ENCODE measurements around the gene KLHDC10. TPM values are rescaled to one million over a fixed set of nuclear protein-coding genes. Genes with fewer than 3 reads are reported as not detected.
"Not testable (repeated sequence)": the region's sequence is repeated elsewhere in the genome, so short reads cannot be mapped to it uniquely, and the experiment has no call there.

KLHDC10 gene
- total RNA-seq, 1 experiment from 2014 or later = 17.8 TPM

DNA sequence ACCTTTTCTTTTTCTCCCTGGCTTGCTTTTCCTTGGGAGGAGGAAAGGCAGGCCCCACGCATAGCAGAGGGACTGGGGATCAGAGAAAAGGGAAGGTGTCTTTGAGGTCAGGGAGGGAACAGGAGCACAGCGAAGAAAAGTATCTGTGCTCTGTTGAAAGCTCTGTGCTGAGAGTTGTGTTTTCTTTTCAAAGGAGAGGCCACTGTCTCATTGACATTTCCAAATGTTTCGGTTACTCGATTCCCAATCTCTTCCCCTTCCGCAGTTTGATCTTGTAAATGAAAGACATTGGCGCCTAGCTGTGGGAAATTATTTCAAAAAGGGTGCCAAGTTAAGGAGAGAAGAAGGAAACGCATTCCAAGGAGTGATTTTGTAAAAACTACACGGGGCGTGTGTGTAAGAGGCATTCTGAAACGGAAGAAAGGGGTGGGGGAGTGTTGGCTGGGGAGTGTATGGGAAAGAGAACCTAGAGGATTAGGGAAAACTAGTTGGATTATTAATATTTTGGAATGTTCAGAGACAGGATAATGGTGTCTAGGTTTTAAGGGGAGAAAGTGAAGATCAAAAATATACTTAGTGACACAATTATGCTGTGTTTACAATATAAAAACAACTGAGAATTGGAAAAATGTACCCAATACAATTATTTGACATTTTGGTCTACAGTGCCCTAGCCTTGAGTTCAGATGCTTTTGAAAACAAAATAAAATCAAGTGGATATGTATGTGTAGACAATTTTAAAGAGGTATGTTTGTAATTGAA lies 708 bp downstream of the KLHDC10 start:
- DNase-seq (ENCODE audit: low read depth) = no peak
- in situ Hi-C loops (cut with HindIII; ENCODE audit: low pct_unique_long_range_greater_than_20kb, low sequenced_read_pairs) = no loop called here

DNA sequence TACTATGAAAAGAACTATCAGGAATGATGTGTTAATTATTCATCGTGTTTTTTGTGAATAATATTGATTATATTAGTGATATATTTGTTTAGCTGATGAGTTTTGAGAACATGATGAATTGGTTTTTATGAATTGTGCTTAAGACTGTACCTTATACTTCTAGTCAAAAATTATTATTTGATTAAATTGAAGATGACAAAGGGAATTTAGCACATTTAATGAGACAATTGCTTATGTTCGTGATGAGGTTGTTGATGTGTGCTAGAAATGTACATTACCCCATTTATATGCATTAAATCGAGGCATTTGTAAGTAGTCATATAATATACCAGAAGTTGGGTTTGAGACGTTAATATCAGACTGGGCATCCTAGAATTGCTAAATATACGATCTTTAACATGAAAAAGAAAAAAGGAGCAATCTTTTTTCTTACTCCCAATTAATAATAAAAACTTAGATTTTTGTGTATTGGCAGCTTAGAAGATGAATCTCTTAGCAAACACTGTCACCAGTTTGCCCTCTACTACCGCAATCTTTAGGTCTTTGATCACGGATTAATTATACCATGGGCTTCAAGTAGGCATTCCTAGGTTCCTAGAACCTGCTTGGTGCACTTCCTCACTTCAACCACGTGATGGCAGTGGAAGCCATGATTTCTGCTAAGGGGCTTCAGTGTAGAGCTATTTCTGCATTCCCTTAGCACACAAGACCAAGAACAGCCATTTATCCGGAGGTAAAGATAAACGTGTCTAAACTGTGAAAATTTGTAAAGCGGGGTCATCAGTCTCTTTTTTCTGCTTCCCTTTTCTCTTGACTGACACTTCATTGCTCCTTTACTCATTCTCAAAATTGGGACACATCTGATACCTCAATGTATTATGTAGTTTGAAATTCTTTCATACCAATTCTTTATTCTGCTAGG lies 1.6 kb downstream of the KLHDC10 start:
- peak; percentile 66 for DNase-seq (ENCODE audit: low read depth)
- in situ Hi-C loops (cut with HindIII; ENCODE audit: low pct_unique_long_range_greater_than_20kb, low sequenced_read_pairs) = no loop called here

GRCh38 chr7:130079846-130080394 lies 9.6 kb downstream of the KLHDC10 start:
- in situ Hi-C loops (cut with HindIII; ENCODE audit: low pct_unique_long_range_greater_than_20kb, low sequenced_read_pairs) = no loop called here
- no peak for DNase-seq (ENCODE audit: low read depth)

DNA sequence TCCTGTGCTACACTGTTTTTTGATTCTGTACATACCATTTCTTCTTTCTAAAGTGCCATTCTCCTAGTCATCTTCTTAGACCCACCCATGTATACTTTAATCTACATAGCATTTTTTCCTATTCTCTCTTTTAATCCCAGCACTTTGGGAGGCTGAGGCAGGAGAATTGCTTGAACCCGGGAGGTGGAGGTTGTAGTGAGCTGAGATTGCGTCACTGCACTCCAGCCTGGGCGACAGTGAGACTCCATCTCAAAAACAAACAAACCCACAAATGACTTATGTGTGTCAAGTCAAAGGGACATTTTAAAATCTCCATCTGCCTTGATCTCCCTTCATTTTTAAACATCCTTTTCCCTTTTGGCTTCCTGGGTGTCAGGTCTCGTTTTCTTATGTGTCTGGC lies 13.2 kb downstream of the KLHDC10 start:
- DNase-seq (ENCODE audit: low read depth); in situ Hi-C loops (cut with HindIII; ENCODE audit: low pct_unique_long_range_greater_than_20kb, low sequenced_read_pairs): not testable (repeated sequence)

- DNase-seq (ENCODE audit: low read depth) = no peak
- in situ Hi-C loops (cut with HindIII; ENCODE audit: low pct_unique_long_range_greater_than_20kb, low sequenced_read_pairs) = no loop called here
These were observed 13.9 kb downstream of the KLHDC10 start for GRCh38 chr7:130084037-130084875.

- in situ Hi-C loops (cut with HindIII; ENCODE audit: low pct_unique_long_range_greater_than_20kb, low sequenced_read_pairs); DNase-seq (ENCODE audit: low read depth): not testable (repeated sequence)
These were observed 14.9 kb downstream of the KLHDC10 start for GRCh38 chr7:130085235-130085634.

- no peak for DNase-seq (ENCODE audit: low read depth)
- in situ Hi-C loops (cut with HindIII; ENCODE audit: low pct_unique_long_range_greater_than_20kb, low sequenced_read_pairs) = no loop called here
These were observed 16.6 kb downstream of the KLHDC10 start for GRCh38 chr7:130086938-130087337.

DNA sequence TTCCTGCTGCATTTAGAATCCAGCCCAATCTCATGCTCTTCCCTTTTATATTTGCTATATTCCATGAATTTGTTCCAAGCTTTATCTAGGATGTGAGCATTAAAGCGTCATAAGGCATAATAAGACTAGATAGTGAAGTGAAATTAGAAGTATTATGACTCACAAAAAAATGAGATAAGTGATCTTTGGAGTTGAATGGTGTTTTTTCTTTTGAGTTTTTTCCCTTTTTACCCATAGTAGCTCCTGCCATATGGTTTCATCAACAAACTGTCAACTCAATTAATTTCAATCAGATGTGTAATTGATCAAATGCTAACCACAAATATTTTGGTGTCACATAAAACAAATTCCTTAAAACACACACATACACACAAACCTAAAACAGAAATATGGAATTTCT lies 17.0 kb downstream of the KLHDC10 start:
- no peak for DNase-seq (ENCODE audit: low read depth)
- in situ Hi-C loops (cut with HindIII; ENCODE audit: low pct_unique_long_range_greater_than_20kb, low sequenced_read_pairs) = no loop called here

- in situ Hi-C loops (cut with HindIII; ENCODE audit: low pct_unique_long_range_greater_than_20kb, low sequenced_read_pairs) = no loop called here
- no peak for DNase-seq (ENCODE audit: low read depth)
These were observed 20.6 kb downstream of the KLHDC10 start for GRCh38 chr7:130090745-130091532.

DNA sequence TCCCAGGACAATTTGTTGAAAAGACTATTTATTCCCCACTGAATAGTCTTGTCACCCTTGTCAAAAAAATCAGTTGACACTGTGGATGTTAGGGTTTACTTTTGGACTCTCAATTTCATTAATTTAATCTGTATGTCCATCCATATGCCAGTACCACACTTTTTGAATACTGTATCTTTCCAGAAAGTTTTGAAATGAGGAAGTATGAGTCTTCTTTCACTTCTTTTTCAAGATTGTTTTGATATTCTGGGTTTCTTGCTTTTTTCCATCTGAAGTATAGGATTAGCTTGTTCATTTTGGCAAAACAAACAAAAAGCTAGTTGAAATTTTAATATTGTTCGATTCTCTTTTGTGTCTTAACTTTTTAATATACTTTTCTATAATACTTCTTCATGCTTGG lies 21.7 kb downstream of the KLHDC10 start:
- in situ Hi-C loops (cut with HindIII; ENCODE audit: low pct_unique_long_range_greater_than_20kb, low sequenced_read_pairs) = no loop called here
- DNase-seq (ENCODE audit: low read depth) = no peak

DNA sequence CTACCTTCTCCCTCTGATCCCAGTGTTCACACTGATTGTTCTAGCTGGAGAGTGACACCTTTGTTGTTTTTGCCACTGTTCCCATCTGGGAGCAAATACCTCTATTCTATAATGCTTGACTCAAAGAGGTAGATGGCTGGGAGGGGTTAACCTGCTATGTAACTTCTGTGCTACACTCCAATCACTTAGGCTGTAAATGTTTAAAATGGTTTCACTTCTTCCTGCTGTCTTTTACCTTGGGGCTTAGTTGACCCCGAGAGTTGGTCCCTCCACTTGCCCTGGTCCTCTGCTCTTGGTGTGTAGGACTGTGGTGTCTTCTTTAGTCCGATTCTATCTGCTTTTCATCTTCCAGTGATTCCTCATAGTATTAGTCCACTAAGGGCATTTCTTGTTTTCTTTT lies 22.3 kb downstream of the KLHDC10 start:
- in situ Hi-C loops (cut with HindIII; ENCODE audit: low pct_unique_long_range_greater_than_20kb, low sequenced_read_pairs) = no loop called here
- DNase-seq (ENCODE audit: low read depth) = no peak

GRCh38 chr7:130095812-130096211 lies 25.5 kb downstream of the KLHDC10 start:
- no peak for DNase-seq (ENCODE audit: low read depth)
- in situ Hi-C loops (cut with HindIII; ENCODE audit: low pct_unique_long_range_greater_than_20kb, low sequenced_read_pairs) = no loop called here

GRCh38 chr7:130096243-130096827 lies 26.0 kb downstream of the KLHDC10 start:
- in situ Hi-C loops (cut with HindIII; ENCODE audit: low pct_unique_long_range_greater_than_20kb, low sequenced_read_pairs) = no loop called here
- DNase-seq (ENCODE audit: low read depth) = no peak

DNA sequence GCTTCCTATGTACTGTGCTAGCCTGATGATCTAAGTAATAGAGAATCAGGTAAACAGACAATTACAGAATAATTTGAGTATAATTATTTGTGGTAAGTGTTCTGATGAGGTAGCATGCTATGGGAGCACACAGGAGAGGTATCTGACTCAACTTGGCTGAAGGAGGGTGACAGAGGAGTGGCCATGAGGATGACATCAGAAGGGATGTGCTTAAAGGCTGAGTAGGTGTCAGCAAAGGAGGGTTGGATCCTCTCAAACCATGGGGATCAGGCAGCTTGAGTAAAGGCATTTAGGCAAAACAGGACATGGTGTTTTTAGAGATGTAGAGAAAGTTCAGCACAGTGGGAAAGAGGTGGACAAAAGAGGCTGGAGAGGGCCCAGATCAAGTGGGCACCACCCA lies 29.0 kb downstream of the KLHDC10 start:
- in situ Hi-C loops (cut with HindIII; ENCODE audit: low pct_unique_long_range_greater_than_20kb, low sequenced_read_pairs) = no loop called here
- no peak for DNase-seq (ENCODE audit: low read depth)

DNA sequence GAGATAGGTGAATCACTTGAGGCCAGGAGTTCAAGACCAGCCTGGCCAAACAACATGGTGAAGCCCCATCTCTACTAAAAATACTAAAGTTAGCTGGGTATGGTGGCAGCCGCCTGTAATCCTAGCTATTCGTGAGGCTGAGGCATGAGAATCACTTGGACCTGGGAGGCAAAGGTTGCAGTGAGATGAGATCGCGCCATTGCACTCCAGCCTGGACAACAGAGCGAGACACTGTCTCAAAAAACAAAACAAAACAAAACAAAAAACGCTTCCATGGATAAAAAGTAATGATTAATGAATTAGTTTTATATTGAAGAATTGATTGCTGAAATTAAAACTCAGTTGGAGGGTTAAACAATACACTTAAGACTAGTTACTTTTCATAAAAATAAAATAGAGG lies 32.3 kb downstream of the KLHDC10 start:
- no peak for DNase-seq (ENCODE audit: low read depth)
- in situ Hi-C loops (cut with HindIII; ENCODE audit: low pct_unique_long_range_greater_than_20kb, low sequenced_read_pairs) = no loop called here

GRCh38 chr7:130107949-130108674 lies 37.8 kb downstream of the KLHDC10 start:
- DNase-seq (ENCODE audit: low read depth) = no peak
- in situ Hi-C loops (cut with HindIII; ENCODE audit: low pct_unique_long_range_greater_than_20kb, low sequenced_read_pairs) = no loop called here

DNA sequence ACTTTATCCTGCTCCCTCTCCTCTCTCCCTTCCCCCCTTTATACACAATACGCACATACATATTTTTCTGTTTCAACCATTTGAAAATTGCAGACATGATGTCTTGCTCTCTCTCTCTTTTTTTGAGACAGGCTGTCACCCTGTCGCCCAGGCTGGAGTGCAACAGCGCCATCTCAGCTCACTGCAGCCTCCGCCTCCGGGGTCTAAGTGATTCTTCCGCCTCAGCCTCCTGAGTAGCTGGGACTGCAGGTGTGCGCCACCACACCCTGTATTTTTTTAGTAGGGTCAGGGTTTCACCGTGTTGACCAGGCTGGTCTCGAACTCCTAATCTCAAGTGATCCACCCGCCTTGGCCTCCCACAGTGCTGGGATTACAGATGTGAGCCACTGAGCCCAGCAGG lies 38.5 kb downstream of the KLHDC10 start:
- no peak for DNase-seq (ENCODE audit: low read depth)
- in situ Hi-C loops (cut with HindIII; ENCODE audit: low pct_unique_long_range_greater_than_20kb, low sequenced_read_pairs) = no loop called here
